ENCODE results near the gene PDE1C. TPM values are rescaled to one million over a fixed set of nuclear protein-coding genes. Genes with fewer than 3 reads are reported as not detected.

The PDE1C gene
- total RNA-seq, 3 donors from 2014 or later (not counting 1 experiment from before 2014, with no cell fraction given) = not detected

DNA sequence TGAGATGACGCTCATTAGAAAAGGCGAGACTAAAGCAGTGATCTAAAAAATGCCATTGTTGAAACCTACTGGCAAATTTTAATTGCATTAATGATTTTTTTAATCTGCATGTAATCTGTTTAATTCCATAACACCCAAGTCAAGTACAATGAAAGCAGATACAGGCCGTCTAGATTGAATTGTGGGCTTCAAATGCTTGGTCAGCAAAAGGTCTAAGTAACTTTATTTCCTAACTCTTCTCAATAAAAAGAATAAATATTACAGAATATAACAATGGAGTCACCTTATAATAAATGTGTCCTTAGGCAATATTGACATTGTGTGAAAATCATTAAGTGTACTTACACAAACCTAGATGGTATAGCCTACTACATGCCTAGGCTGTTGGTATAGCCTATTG, 20.6 kb downstream of the PDE1C start:
- no peaks in the 10 kb centered on the region for H3K4me1 ChIP-seq (ENCODE audit: control insufficient read depth, insufficient read depth, low read length)
- H3K36me3 ChIP-seq (ENCODE audit: control insufficient read depth, insufficient read depth, low read length) = no peaks in the 10 kb centered on the region
- H3K27ac Mint-ChIP-seq = no peak overlapping the region
- H3K9me3 Mint-ChIP-seq = peaks cover 2% of the 10 kb centered on the region in 2 donors
- TF ChIP-seq, protein P1, sequence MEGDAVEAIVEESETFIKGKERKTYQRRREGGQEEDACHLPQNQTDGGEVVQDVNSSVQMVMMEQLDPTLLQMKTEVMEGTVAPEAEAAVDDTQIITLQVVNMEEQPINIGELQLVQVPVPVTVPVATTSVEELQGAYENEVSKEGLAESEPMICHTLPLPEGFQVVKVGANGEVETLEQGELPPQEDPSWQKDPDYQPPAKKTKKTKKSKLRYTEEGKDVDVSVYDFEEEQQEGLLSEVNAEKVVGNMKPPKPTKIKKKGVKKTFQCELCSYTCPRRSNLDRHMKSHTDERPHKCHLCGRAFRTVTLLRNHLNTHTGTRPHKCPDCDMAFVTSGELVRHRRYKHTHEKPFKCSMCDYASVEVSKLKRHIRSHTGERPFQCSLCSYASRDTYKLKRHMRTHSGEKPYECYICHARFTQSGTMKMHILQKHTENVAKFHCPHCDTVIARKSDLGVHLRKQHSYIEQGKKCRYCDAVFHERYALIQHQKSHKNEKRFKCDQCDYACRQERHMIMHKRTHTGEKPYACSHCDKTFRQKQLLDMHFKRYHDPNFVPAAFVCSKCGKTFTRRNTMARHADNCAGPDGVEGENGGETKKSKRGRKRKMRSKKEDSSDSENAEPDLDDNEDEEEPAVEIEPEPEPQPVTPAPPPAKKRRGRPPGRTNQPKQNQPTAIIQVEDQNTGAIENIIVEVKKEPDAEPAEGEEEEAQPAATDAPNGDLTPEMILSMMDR (IDR thresholded peaks at IDR 0.05) = no peak
- H3K36me3 Mint-ChIP-seq = no peaks in the 10 kb centered on the region
- DNase-seq (no peak), ATAC-seq (no peak)
- H3K4me3 ChIP-seq (ENCODE audit: low read length) = no peak overlapping the region
- H3K4me1 Mint-ChIP-seq = peaks cover 0 to 6% of the 10 kb centered on the region in 2 donors
- no peaks in the 10 kb centered on the region for H3K9me3 ChIP-seq (ENCODE audit: control insufficient read depth, insufficient read depth, low read length)
- intact Hi-C loops (cut with micrococcal nuclease) = no loop called here
- H3K27me3 ChIP-seq (ENCODE audit: control insufficient read depth, insufficient read depth, low read length) = no peaks in the 10 kb centered on the region
- H3K27ac ChIP-seq (ENCODE audit: low read length) = no peak overlapping the region
- no peak overlapping the region for H3K4me3 Mint-ChIP-seq
- WGBS (ENCODE audit: insufficient coverage) = 84% methylated on average over 2 of the region's 3 CpGs
- H3K27me3 Mint-ChIP-seq (ENCODE audit: low read depth in 2 of 2) = no peaks in the 10 kb centered on the region

DNA sequence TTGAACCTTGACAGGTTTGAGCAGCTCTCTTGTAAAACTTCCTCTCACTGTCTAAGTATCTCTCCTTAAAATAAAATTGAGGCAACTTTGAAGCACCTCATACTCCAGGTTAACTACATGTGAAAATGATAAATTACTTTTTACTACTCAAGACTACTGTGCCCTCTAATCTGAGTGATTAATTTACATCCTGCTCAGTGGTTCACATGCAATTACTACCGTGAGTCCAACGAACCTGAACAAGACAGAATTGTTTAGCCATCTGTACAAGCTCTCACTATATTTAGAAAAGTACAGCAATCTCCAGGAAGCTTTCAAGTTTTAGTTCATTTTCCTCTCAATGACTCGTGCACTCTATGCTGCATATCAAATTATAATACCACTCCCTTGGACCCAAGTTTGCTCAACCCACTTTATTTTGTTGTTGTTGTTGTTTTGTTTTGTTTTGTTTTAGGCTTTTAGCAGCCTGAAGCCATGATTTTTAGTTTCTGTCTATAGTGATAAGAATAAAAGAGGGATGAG, 21.2 kb downstream of the PDE1C start:
- no peaks in the 10 kb centered on the region for H3K27me3 ChIP-seq (ENCODE audit: control insufficient read depth, insufficient read depth, low read length)
- Mint-ChIP-seq H3K36me3 (no peaks in the 10 kb centered on the region), H3K27me3 (ENCODE audit: low read depth in 2 of 2) (no peaks in the 10 kb centered on the region), H3K27ac (no peak overlapping the region), H3K9me3 (peaks cover 2% of the 10 kb centered on the region in 2 donors), H3K4me3 (no peak overlapping the region), H3K4me1 (peaks cover 0 to 6% of the 10 kb centered on the region in 2 donors)
- TF ChIP-seq, protein P1 (IDR thresholded peaks at IDR 0.05) = no peak
- no peaks in the 10 kb centered on the region for H3K9me3 ChIP-seq (ENCODE audit: control insufficient read depth, insufficient read depth, low read length)
- H3K36me3 ChIP-seq (ENCODE audit: control insufficient read depth, insufficient read depth, low read length) = no peaks in the 10 kb centered on the region
- H3K4me3 ChIP-seq (ENCODE audit: low read length) = no peak overlapping the region
- no peaks in the 10 kb centered on the region for H3K4me1 ChIP-seq (ENCODE audit: control insufficient read depth, insufficient read depth, low read length)
- 5% methylated on average over 2 of the region's 3 CpGs for WGBS (ENCODE audit: insufficient coverage)
- no peak for ATAC-seq
- intact Hi-C loops (cut with micrococcal nuclease) = no loop called here
- no peak for DNase-seq
- no peak overlapping the region for H3K27ac ChIP-seq (ENCODE audit: low read length)

DNA sequence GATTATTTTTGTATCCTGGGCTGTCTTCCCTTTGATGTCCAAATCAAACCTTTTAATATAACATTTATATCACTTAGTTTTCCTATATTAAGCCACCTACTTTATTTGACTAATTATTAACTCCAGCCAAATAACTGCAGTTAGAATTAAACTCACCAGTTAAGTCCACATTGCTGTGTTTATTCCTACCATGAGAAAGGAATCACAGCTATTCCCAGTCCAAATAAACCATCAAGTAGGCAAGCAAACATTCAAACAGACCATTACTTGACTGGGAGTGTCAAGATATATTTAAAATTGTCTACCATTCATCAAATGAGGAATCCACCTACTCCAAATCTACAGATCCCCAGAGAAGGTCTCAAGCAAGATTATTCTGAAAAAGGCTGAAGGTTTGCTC, 22.4 kb downstream of the PDE1C start:
- H3K36me3 ChIP-seq (ENCODE audit: control insufficient read depth, insufficient read depth, low read length) = no peaks in the 10 kb centered on the region
- no peak overlapping the region for H3K27ac ChIP-seq (ENCODE audit: low read length)
- no peak for DNase-seq
- Mint-ChIP-seq H3K4me3 (no peak overlapping the region), H3K27ac (no peak overlapping the region), H3K9me3 (peaks cover 0 to 2% of the 10 kb centered on the region in 2 donors), H3K4me1 (peaks cover 0 to 6% of the 10 kb centered on the region in 2 donors), H3K36me3 (no peaks in the 10 kb centered on the region), H3K27me3 (ENCODE audit: low read depth in 2 of 2) (no peaks in the 10 kb centered on the region)
- H3K27me3 ChIP-seq (ENCODE audit: control insufficient read depth, insufficient read depth, low read length) = no peaks in the 10 kb centered on the region
- H3K4me3 ChIP-seq (ENCODE audit: low read length) = no peak overlapping the region
- TF ChIP-seq, protein P1 (IDR thresholded peaks at IDR 0.05) = no peak
- no peaks in the 10 kb centered on the region for H3K9me3 ChIP-seq (ENCODE audit: control insufficient read depth, insufficient read depth, low read length)
- intact Hi-C loops (cut with micrococcal nuclease) = no loop called here
- no peak for ATAC-seq
- H3K4me1 ChIP-seq (ENCODE audit: control insufficient read depth, insufficient read depth, low read length) = no peaks in the 10 kb centered on the region

DNA sequence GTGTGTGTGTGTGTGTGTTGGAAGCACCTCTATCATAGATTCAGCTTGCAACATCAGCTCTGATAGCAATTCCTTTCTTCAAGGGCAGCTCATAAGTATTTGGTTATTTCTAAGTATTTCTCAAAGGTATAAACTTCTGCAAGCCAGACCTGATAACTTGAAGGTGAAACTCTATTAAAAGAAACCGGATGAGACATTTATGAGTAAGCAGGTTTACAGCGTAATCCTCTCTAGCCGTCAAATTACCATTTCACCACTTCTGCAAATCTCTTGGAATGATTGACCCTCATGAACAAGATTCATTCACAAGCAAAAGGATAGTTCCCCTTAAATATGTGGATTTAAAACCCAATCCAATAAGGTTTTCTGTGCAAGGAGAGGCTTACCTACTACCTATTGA, 23.1 kb downstream of the PDE1C start:
- no peak overlapping the region for H3K4me3 ChIP-seq (ENCODE audit: low read length)
- 66% methylated on average over 3 of the region's 3 CpGs for WGBS (ENCODE audit: insufficient coverage)
- H3K27me3 ChIP-seq (ENCODE audit: control insufficient read depth, insufficient read depth, low read length) = no peaks in the 10 kb centered on the region
- Mint-ChIP-seq H3K27ac (no peak overlapping the region), H3K36me3 (no peaks in the 10 kb centered on the region), H3K4me1 (peaks cover 0 to 6% of the 10 kb centered on the region in 2 donors), H3K27me3 (ENCODE audit: low read depth in 2 of 2) (no peaks in the 10 kb centered on the region), H3K4me3 (no peak overlapping the region), H3K9me3 (peaks cover 0 to 2% of the 10 kb centered on the region in 2 donors)
- no peak for DNase-seq
- H3K9me3 ChIP-seq (ENCODE audit: control insufficient read depth, insufficient read depth, low read length) = no peaks in the 10 kb centered on the region
- TF ChIP-seq, protein P1 (IDR thresholded peaks at IDR 0.05) = no peak
- no peak overlapping the region for H3K27ac ChIP-seq (ENCODE audit: low read length)
- no peaks in the 10 kb centered on the region for H3K4me1 ChIP-seq (ENCODE audit: control insufficient read depth, insufficient read depth, low read length)
- intact Hi-C loops (cut with micrococcal nuclease) = no loop called here
- H3K36me3 ChIP-seq (ENCODE audit: control insufficient read depth, insufficient read depth, low read length) = no peaks in the 10 kb centered on the region
- no peak for ATAC-seq

All from natural killer cell (primary cell).